ENCODE results near the gene MAGEB1.

Gene MAGEB1

GRCh38 chrX:30301208-30301607 is 54.3 kb downstream of the MAGEB1 start:
- DNase-seq = no peak
